GM12892 (cell line): ENCODE results near the gene C7orf57.

Source experiments
- POLR2A ChIP-seq: IDR thresholded peaks from 2 replicates; pipeline ENCODE4 v1.6.1; 2011; ENCODE audit warnings: low read depth, low read length, control low read depth
- POLR2AphosphoS5 ChIP-seq: IDR thresholded peaks from 2 replicates; pipeline ENCODE4 v1.6.1; 2011; ENCODE audit warnings: low read depth, low read length, control low read depth

- TF ChIP-seq POLR2AphosphoS5: no peak
- no peak for TF ChIP-seq POLR2A
These were observed 28.6 kb downstream of the C7orf57 start for GRCh38 chr7:48063985-48064384.
